ENCODE measurements around the gene ZDHHC13.

Gene ZDHHC13

GRCh38 chr11:19218216-19218615 lies 101.2 kb downstream of the ZDHHC13 start:
- Histone ChIP-seq H3K79me2 (ENCODE audit: insufficient read depth, low read depth) (no peaks in the 10 kb centered on the region), H3K4me1 (ENCODE audit: low read depth, poor library complexity, severe bottlenecking) (peaks cover 6% of the 10 kb centered on the region), H3K9ac (no peak overlapping the region), H3K27me3 (ENCODE audit: insufficient read depth, low read depth) (no peaks in the 10 kb centered on the region), H3K36me3 (ENCODE audit: insufficient read depth) (no peaks in the 10 kb centered on the region), H4K20me1 (ENCODE audit: insufficient read depth) (no peaks in the 10 kb centered on the region), H2AFZ (ENCODE audit: low read depth) (no peak overlapping the region), H3K4me3 (IDR thresholded peaks at IDR 0.05; ENCODE audit: insufficient read depth, low read depth, low read length) (no peak overlapping the region), H3K4me2 (no peak overlapping the region), H3K27ac (no peak overlapping the region)
- no peak for TF ChIP-seq CTCF (conservative IDR thresholded peaks at IDR 0.05; ENCODE audit: low read depth, low read length)

- no peak overlapping the region for H3K4me2 ChIP-seq
- H2AFZ ChIP-seq (ENCODE audit: low read depth): no peak overlapping the region
- H3K36me3 ChIP-seq (ENCODE audit: insufficient read depth): no peaks in the 10 kb centered on the region
- H3K4me3 ChIP-seq (IDR thresholded peaks at IDR 0.05; ENCODE audit: insufficient read depth, low read depth, low read length): no peak overlapping the region
- H3K27me3 ChIP-seq (ENCODE audit: insufficient read depth, low read depth): no peaks in the 10 kb centered on the region
- no peak overlapping the region for H3K27ac ChIP-seq
- TF ChIP-seq CTCF (conservative IDR thresholded peaks at IDR 0.05; ENCODE audit: low read depth, low read length): no peak
- no peaks in the 10 kb centered on the region for H4K20me1 ChIP-seq (ENCODE audit: insufficient read depth)
- H3K79me2 ChIP-seq (ENCODE audit: insufficient read depth, low read depth): no peaks in the 10 kb centered on the region
- no peak overlapping the region for H3K9ac ChIP-seq
- peaks cover 6% of the 10 kb centered on the region for H3K4me1 ChIP-seq (ENCODE audit: low read depth, poor library complexity, severe bottlenecking)
Measured at GRCh38 chr11:19218786-19219460, 102.0 kb downstream of the ZDHHC13 start.

GRCh38 chr11:19220903-19221724 lies 104.1 kb downstream of the ZDHHC13 start:
- H4K20me1 ChIP-seq (ENCODE audit: insufficient read depth): no peaks in the 10 kb centered on the region
- no peak overlapping the region for H3K27ac ChIP-seq
- H3K79me2 ChIP-seq (ENCODE audit: insufficient read depth, low read depth): no peaks in the 10 kb centered on the region
- no peak overlapping the region for H3K4me3 ChIP-seq (IDR thresholded peaks at IDR 0.05; ENCODE audit: insufficient read depth, low read depth, low read length)
- no peak overlapping the region for H3K9ac ChIP-seq
- H2AFZ ChIP-seq (ENCODE audit: low read depth): no peak overlapping the region
- H3K36me3 ChIP-seq (ENCODE audit: insufficient read depth): no peaks in the 10 kb centered on the region
- TF ChIP-seq CTCF (conservative IDR thresholded peaks at IDR 0.05; ENCODE audit: low read depth, low read length): no peak
- no peak overlapping the region for H3K4me2 ChIP-seq
- H3K4me1 ChIP-seq (ENCODE audit: low read depth, poor library complexity, severe bottlenecking): peaks cover under 1% of the 10 kb centered on the region
- no peaks in the 10 kb centered on the region for H3K27me3 ChIP-seq (ENCODE audit: insufficient read depth, low read depth)

GRCh38 chr11:19225123-19225522 lies 108.2 kb downstream of the ZDHHC13 start:
- TF ChIP-seq CTCF (conservative IDR thresholded peaks at IDR 0.05; ENCODE audit: low read depth, low read length): no peak
- H2AFZ ChIP-seq (ENCODE audit: low read depth): no peak overlapping the region
- no peak overlapping the region for H3K9ac ChIP-seq
- no peak overlapping the region for H3K4me3 ChIP-seq (IDR thresholded peaks at IDR 0.05; ENCODE audit: insufficient read depth, low read depth, low read length)
- H3K27ac ChIP-seq: no peak overlapping the region
- no peaks in the 10 kb centered on the region for H4K20me1 ChIP-seq (ENCODE audit: insufficient read depth)
- no peak overlapping the region for H3K4me2 ChIP-seq
- H3K27me3 ChIP-seq (ENCODE audit: insufficient read depth, low read depth): no peaks in the 10 kb centered on the region
- H3K4me1 ChIP-seq (ENCODE audit: low read depth, poor library complexity, severe bottlenecking): no peaks in the 10 kb centered on the region
- H3K36me3 ChIP-seq (ENCODE audit: insufficient read depth): no peaks in the 10 kb centered on the region
- H3K79me2 ChIP-seq (ENCODE audit: insufficient read depth, low read depth): no peaks in the 10 kb centered on the region
